GM19023 (cell line): ENCODE measurements around the gene GAK.

Experiments used
- ATAC-seq: cut with Tn5 transposase; IDR thresholded peaks from one replicate; pipeline ENCODE4 v1.9.1; 2021; ENCODE audit warnings: mild to moderate bottlenecking, moderate library complexity; ENCODE audit not compliant: unreplicated experiment

GAK gene

GRCh38 chr4:892780-893179 lies 39.3 kb downstream of the GAK start:
- ATAC-seq: no peak

GRCh38 chr4:891747-892146 lies 40.4 kb downstream of the GAK start:
- no peak for ATAC-seq

GRCh38 chr4:890036-890695 lies 42.0 kb downstream of the GAK start:
- ATAC-seq: no peak

GRCh38 chr4:889516-889915 lies 42.6 kb downstream of the GAK start:
- no peak for ATAC-seq

- no peak for ATAC-seq
These were observed 44.1 kb downstream of the GAK start for GRCh38 chr4:888029-888428.

DNA sequence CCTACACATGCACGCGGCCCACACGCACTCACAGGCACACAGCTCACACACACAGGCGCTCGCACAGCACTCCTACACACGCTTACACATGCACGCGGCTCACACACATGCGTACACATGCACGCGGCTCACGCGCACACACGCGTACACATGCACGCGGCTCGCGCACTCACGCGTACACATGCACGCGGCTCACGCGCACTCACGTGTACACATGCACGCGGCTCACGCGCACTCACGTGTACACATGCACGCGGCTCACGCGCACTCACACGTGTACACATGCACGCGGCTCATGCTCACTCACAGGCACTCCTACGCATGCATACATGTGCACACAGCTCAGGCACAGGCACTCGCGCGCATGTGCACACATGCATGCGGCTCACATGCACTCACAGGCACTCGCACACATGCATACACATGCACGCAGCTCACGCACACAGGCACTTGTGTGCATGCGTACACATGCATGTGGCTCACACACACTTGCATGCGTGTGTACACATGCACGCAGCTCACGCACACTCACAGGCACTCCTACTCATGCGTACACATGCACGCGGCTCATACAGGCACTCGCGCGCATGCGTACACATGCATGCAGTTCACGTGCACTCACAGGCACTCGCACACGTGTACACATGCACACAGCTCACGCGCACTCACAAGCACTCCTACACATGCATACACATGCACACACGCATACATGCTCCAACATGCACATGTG lies 44.9 kb downstream of the GAK start:
- no peak for ATAC-seq

- no peak for ATAC-seq
These were observed 45.9 kb downstream of the GAK start for GRCh38 chr4:886244-886643.

DNA sequence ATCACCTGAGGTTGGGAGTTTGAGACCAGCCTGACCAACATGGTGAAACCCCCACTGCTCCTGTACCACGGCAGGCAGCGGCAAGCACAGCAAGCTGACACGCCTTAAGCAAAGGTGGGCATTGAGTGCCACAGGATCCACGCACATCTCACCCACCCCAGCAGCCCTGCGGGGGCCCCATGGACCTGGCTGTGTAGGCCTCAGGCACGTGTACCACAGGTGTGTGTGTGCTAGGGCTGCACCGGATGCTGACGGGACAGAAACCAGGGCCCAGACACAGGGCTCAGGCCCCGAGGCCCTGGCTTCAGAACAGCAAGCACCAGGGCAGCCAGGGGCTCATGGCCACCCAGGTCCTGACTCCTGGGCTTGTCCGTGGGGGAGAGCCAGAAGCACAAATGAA lies 46.8 kb downstream of the GAK start:
- no peak for ATAC-seq

DNA sequence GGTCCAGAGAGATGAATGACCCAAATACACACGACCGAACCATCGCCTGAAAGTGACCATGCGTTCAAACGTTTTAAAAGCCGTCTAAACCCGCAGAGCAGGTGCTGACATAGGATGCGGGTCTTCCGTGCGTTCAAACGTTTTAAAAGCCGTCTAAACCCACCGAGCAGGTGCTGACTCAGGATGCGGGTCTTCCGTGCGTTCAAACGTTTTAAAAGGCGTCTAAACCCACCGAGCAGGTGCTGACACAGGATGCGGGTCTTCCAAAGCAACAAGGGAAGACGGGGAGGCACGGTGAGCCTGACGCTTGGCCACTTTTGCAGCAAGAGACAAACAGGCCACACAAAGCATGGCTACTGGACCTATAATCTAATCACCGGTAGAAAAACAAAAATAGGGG lies 47.2 kb downstream of the GAK start:
- ATAC-seq: no peak

DNA sequence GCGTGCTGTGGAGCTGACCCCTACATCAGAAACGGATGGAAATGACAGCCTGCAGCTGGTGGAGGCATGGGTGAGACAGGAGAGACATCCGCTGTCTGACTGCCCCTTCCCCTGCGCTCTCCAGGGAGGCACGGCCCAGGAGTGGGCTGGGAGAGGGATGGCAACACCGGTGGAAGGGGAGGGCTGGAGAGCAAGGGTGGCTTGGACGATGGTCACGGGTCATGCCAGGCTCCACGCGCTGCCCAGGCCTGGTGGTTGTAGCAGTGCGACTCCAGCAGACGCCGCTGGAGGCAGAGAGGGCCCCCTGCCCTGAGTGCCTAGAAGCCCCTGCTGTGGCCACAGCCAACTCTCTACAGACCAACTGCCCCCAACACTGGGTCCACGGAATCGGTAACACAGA lies 47.9 kb downstream of the GAK start:
- ATAC-seq: no peak

DNA sequence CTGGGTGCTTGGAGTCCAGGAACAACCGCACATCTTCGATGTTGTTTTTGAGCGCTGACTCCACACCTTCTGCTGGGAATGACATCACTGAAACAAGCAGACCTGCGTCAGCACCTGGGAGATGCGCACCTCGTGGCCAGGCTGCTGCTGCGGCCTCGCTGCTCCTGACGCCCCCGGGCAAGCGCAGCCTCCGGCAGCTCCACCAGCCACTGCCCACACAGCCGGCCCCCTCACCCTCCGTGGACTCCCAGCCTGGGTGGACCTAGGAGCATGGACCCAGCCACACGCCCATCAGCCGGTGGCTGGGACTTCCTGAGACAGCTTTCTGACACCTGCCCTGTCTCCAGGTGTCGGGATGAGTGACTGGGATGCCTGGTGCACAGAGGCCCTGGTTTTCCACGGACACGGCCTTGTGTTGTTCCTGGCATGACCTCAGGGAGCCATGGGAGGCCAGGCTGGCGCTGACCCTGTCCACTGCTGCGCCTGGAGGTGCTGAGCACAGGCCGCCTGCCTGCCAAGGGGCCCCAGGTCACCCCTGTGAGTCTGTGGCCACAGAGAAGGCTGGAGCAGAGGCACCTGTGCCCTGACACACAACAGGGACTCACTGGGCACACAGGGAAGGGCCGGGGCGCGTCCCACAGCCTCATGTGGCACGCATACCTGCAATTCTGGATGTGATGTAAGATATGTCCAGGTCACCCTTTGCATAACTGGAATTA lies 48.6 kb downstream of the GAK start:
- no peak for ATAC-seq

DNA sequence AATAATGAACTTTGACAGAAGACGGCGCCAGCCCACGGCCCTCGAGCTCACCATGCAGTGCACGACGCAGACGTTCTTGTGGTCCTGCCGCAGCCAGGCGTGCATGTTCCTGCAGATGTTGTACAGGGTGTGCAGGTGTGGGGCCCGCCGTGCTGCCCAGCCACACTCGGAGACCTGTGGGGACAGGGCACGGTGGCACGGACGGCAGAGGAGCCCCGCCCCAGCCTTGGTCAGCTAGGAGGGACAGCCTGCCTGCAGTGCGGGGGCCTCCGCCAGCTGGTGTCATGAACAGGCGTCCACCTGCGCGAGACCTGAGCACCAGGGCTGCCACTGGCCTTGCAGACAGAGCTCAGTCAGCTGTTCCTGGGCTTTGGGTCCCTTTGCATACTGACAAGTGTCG lies 49.5 kb downstream of the GAK start:
- ATAC-seq: no peak

- ATAC-seq: no peak
These were observed 50.4 kb downstream of the GAK start for GRCh38 chr4:881709-882108.

DNA sequence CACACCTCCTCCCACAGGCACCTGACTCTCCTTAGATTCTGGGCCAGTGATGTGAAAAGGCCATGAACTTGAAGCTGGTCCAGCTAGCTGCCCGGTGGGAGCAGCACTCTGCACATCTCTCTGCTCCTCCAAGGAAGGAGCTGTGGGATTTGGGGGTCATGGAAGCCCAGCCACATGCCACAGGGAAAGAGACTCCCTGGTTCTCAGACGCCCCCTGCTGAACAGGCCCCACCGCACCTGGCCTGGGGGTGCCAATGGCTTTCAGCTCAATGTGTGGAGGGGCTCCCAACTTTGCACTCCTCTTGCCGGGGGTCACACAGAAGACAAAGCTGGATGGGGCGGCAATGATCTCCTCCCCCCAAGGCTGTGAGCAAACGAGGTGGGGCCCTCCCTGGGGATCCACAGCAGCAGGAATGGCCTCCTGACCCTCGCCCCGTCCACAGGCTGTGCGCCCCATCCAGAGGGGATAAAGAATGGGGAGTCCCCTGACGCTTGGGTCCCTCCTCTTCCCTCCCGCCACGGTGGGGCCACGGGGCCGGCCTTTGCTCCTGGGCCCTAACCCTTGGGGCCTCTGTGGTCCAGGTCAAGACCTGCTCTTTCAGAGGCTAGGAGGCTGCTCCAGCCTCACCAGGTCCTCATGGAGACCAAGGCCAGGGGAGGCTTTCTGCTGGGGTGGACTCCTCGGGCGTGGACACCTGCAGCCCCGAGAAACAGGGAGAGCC lies 51.3 kb downstream of the GAK start:
- no peak for ATAC-seq

GRCh38 chr4:879729-880077 lies 52.4 kb downstream of the GAK start:
- no peak for ATAC-seq

DNA sequence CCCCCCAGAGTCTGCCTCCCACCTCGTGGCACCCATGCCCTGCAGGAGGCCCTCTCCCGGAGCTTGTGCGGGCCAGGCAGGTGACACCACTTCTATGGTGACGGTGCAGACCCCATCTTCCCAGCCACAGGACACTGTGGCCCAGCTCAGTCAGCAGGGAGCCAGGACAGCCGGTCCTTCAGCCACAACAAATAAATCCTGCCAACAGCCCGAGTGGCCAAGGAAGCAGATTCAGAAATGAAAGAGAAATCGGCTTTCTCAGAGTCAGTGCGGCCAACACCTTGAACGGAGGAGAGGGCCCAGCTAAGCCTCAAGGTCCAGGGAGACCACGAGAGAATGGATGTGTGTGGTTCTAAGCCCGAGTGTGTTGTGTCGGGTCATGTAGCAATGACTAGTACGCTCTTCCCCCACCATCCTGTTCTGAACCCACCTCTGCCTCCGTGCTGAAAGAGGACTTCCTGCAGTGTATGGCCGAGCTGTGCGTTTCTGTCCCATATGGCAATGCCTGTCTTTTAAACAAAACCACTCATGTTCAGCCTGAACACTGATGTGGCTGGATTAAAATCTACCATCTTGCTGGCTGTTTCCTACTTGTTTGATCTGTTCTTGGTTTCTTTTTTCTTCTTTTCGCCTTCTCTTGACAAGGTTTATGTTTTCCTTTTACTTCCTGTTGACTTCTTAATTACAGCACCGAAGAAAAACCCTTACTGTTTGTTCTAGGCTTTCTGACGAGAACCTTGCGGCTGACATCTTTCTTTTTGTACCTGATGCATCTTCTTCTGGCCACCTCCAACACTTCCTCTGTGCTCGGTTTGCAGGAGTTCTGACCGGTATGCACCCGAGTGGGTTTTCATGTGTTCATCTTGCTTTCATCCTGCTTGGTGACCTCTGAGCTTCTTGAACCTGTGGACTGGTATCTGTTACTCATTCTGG lies 53.1 kb downstream of the GAK start:
- no peak for ATAC-seq

- no peak for ATAC-seq
These were observed 54.6 kb downstream of the GAK start for GRCh38 chr4:877502-877901.

GRCh38 chr4:876780-877179 lies 55.3 kb downstream of the GAK start:
- no peak for ATAC-seq

- ATAC-seq: no peak
These were observed 56.2 kb downstream of the GAK start for GRCh38 chr4:875818-876423.
